HL-60 (cell line): ENCODE results near the gene FARS2.

Experiments used
- SPI1 ChIP-seq: IDR thresholded peaks from 2 replicates; pipeline ENCODE4 v1.6.1; 2012; ENCODE audit warnings: low read depth, mild to moderate bottlenecking, borderline replicate concordance
- TF ChIP-seq, protein P1 (sequence below): IDR thresholded peaks from one replicate; pipeline ENCODE4 v1.5.1; 2011; ENCODE audit warnings: low read length, control low read depth, inconsistent platforms; ENCODE audit not compliant: insufficient read depth
- TF ChIP-seq, protein P2 (sequence below): IDR thresholded peaks from 2 replicates; pipeline ENCODE4 v1.6.1; 2012; ENCODE audit warnings: low read depth; ENCODE audit not compliant: insufficient replicate concordance

DNA sequence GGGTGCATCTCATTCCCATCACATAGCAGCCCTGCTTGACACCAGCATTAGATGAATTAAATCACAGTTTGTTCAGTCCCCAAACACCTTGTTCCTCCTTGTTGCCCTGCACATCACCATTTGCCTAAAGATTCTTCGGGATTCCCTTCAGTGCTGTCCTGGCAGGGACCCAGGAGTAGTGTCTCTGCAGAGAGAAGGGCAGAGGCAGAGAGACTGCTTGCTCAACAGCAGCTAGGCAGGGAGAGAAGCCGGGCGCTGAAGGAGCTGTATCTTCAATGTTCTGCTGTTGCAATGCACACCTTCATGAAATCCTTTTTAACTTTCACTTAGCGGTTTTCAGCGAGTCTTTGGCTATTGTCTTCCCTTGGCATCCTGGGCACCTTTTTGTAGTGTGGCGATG is 362.9 kb downstream of the FARS2 start:
- TF ChIP-seq, protein P1, sequence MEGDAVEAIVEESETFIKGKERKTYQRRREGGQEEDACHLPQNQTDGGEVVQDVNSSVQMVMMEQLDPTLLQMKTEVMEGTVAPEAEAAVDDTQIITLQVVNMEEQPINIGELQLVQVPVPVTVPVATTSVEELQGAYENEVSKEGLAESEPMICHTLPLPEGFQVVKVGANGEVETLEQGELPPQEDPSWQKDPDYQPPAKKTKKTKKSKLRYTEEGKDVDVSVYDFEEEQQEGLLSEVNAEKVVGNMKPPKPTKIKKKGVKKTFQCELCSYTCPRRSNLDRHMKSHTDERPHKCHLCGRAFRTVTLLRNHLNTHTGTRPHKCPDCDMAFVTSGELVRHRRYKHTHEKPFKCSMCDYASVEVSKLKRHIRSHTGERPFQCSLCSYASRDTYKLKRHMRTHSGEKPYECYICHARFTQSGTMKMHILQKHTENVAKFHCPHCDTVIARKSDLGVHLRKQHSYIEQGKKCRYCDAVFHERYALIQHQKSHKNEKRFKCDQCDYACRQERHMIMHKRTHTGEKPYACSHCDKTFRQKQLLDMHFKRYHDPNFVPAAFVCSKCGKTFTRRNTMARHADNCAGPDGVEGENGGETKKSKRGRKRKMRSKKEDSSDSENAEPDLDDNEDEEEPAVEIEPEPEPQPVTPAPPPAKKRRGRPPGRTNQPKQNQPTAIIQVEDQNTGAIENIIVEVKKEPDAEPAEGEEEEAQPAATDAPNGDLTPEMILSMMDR, result no peak
- TF ChIP-seq SPI1, result no peak
- TF ChIP-seq, protein P2, sequence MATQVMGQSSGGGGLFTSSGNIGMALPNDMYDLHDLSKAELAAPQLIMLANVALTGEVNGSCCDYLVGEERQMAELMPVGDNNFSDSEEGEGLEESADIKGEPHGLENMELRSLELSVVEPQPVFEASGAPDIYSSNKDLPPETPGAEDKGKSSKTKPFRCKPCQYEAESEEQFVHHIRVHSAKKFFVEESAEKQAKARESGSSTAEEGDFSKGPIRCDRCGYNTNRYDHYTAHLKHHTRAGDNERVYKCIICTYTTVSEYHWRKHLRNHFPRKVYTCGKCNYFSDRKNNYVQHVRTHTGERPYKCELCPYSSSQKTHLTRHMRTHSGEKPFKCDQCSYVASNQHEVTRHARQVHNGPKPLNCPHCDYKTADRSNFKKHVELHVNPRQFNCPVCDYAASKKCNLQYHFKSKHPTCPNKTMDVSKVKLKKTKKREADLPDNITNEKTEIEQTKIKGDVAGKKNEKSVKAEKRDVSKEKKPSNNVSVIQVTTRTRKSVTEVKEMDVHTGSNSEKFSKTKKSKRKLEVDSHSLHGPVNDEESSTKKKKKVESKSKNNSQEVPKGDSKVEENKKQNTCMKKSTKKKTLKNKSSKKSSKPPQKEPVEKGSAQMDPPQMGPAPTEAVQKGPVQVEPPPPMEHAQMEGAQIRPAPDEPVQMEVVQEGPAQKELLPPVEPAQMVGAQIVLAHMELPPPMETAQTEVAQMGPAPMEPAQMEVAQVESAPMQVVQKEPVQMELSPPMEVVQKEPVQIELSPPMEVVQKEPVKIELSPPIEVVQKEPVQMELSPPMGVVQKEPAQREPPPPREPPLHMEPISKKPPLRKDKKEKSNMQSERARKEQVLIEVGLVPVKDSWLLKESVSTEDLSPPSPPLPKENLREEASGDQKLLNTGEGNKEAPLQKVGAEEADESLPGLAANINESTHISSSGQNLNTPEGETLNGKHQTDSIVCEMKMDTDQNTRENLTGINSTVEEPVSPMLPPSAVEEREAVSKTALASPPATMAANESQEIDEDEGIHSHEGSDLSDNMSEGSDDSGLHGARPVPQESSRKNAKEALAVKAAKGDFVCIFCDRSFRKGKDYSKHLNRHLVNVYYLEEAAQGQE, result no peak
